Spleen (tissue), 11 donors: ENCODE measurements around the gene LAMTOR4. TPM values are rescaled to one million over a fixed set of nuclear protein-coding genes. Genes with fewer than 3 reads are reported as not detected.

Experiments used
- DNase-seq: peaks from one replicate; pipeline ENCODE4 v3.0.0-alpha.2; 2020
- H3K27ac ChIP-seq, 8 donors: fragments of 200-600 bp; sonication (generic) in 7 of 8; 1 replicate in 4 of 8; 2 replicates in 4 of 8; pipeline versions ENCODE4 v1.5.0 to v1.8.0; 2016 to 2021; ENCODE audit warnings: inconsistent platforms in 4 of 8, mild to moderate bottlenecking in 4 of 8, moderate library complexity in 1 of 8
- H3K27me3 ChIP-seq, 7 donors: fragments of 200-600 bp; sonication (generic) in 6 of 7; replicated peaks in 1 of 7; 1 replicate in 4 of 7; 2 replicates in 3 of 7; pipeline versions ENCODE4 v1.5.0 to v1.8.0; 2016 to 2021; ENCODE audit warnings: inconsistent platforms in 3 of 7, mild to moderate bottlenecking in 1 of 7
- H3K36me3 ChIP-seq, 6 donors: fragments of 200-600 bp; sonication (generic) in 5 of 6; 1 replicate in 4 of 6; 2 replicates in 2 of 6; pipeline versions ENCODE4 v1.5.0 to v1.8.0; 2016 to 2021; ENCODE audit warnings: inconsistent platforms in 2 of 6
- H3K4me1 ChIP-seq, 6 donors: fragments of 200-600 bp; sonication (generic) in 5 of 6; 1 replicate in 3 of 6; 2 replicates in 3 of 6; pipeline versions ENCODE4 v1.5.0 to v1.8.0; 2016 to 2021; ENCODE audit warnings: inconsistent platforms in 3 of 6
- H3K4me3 ChIP-seq, 8 donors: fragments of 200-600 bp; sonication (generic) in 7 of 8; 1 replicate in 4 of 8; 2 replicates in 4 of 8; pipeline versions ENCODE4 v1.5.0 to v1.8.0; 2016 to 2021; ENCODE audit warnings: inconsistent platforms in 4 of 8, mild to moderate bottlenecking in 4 of 8, moderate library complexity in 2 of 8
- H3K9me3 ChIP-seq, 8 donors: fragments of 200-600 bp; sonication (generic) in 7 of 8; 1 replicate in 4 of 8; 2 replicates in 4 of 8; pipeline versions ENCODE4 v1.5.0 to v1.8.0; 2016 to 2021; ENCODE audit warnings: inconsistent platforms in 4 of 8
- CTCF ChIP-seq, 11 experiments: fragments of 200-600 bp in 7 of 11; fragments of 450-650 bp in 4 of 11; sonication (generic) in 4 of 11; IDR thresholded peaks in 8 of 11; conservative IDR thresholded peaks in 3 of 11; 1 replicate in 7 of 11; 2 replicates in 4 of 11; pipeline versions ENCODE4 v1.4.0 to v1.8.0; 2016 to 2021; ENCODE audit warnings: antibody characterized with exemption in 11 of 11, inconsistent platforms in 4 of 11, mild to moderate bottlenecking in 1 of 11
- POLR2A ChIP-seq, 3 donors: fragments of 450-650 bp; IDR thresholded peaks; one replicate each; pipeline ENCODE4 v1.5.1; 2017; ENCODE audit warnings: antibody characterized with exemption in 3 of 3, mild to moderate bottlenecking in 1 of 3
- POLR2AphosphoS5 ChIP-seq, 3 donors: sonication (generic); formaldehyde crosslinking; IDR thresholded peaks; one replicate each; pipeline ENCODE4 v1.5.1; 2017; ENCODE audit warnings: antibody characterized with exemption in 3 of 3
- WGBS, 5 donors: extraction: QIAGEN DNeasy Blood & Tissue Kit in 3 of 5; methylation state at CpG; one replicate each; pipeline versions ENCODE4 v1.1.5 to v1.1.7; 2013 to 2018; 5-methylcytosine and 5-hydroxymethylcytosine counted together
- intact Hi-C: fragments of 100-400 bp; cut with DNase I; formaldehyde crosslinking; loops from one replicate; pipeline ENCODE4 v1.15.0; 2023; ENCODE audit warnings: low total_unique reads
- polyA plus RNA-seq, 3 donors: library from polyadenylated mRNA; stranded (reverse); fragments of 200-250 nt; gene quantifications; one replicate each; pipeline ENCODE4 v1.2.1, GENCODE V29; 2013
- total RNA-seq, 7 donors: library from RNA; depleted of rRNA in 3 of 7; stranded (reverse); fragments of >200 nt in 3 of 7; fragmentation: NEBNext Ultra II Directional in 4 of 7; extraction: Animal tissue kit (Norgen Biotek cat#: 25700) in 4 of 7; gene quantifications; one replicate each; pipeline versions ENCODE4 v1.1.0 to v1.2.1, GENCODE V29; 2016 to 2021
- donor health status: healthy with polysubstance abuse.
- donor health status: DM: no; HTN: no; CAD: no; lungs with moderate emphysema.
- donor health status: DM: no; HTN: no; CAD: no.
- donor health status: Bipolar disorder and iron deficiency.
- donor health status: healthy.
- donor health status: DM: no; HTN: no; CAD: no.
- donor health status: DM: yes; HTN: yes; CAD: no.

LAMTOR4 gene
- total and polyA plus RNA-seq, 10 donors = 152 to 709 (median 271) TPM

- intact Hi-C loops = no loop called here
- H3K27me3 ChIP-seq = no peaks in the 10 kb centered on the region
- no peak for DNase-seq
- no peaks in the 10 kb centered on the region for H3K9me3 ChIP-seq
- H3K4me1 ChIP-seq = peaks cover 28 to 90% (median 55%) of the 10 kb centered on the region in 6 donors
- H3K4me3 ChIP-seq = no peak overlapping the region
- H3K27ac ChIP-seq = peak overlapping the region in 3 of 8 donors; percentile 7 to 38 (median 8)
- TF ChIP-seq CTCF (IDR thresholded peaks at IDR 0.05 in 8 of 11, conservative IDR thresholded peaks at IDR 0.05 in 3 of 11) = no peak
- no peak for TF ChIP-seq POLR2A (IDR thresholded peaks at IDR 0.05)
- TF ChIP-seq POLR2AphosphoS5 (IDR thresholded peaks at IDR 0.05) = no peak
- H3K36me3 ChIP-seq = peaks cover 0 to 29% (median 0%) of the 10 kb centered on the region in 6 donors
- 77 to 90% (median 82%) methylated on average over 13 of the region's 13 CpGs for WGBS, 5 donors
Measured at GRCh38 chr7:100122067-100122466, 26.7 kb upstream of the LAMTOR4 start.

GRCh38 chr7:100122568-100122967 is 26.1 kb upstream of the LAMTOR4 start:
- Histone ChIP-seq H3K4me1 (peaks cover 28 to 90% (median 53%) of the 10 kb centered on the region in 6 donors), H3K27me3 (no peaks in the 10 kb centered on the region), H3K27ac (peak overlapping the region in 3 of 8 donors; percentile 7 to 38 (median 8)), H3K36me3 (peaks cover 0 to 29% (median 0%) of the 10 kb centered on the region in 6 donors), H3K9me3 (no peaks in the 10 kb centered on the region), H3K4me3 (no peak overlapping the region)
- WGBS, 5 donors = 87 to 95% (median 94%) methylated on average over 1 of the region's 1 CpG
- intact Hi-C loops = no loop called here
- TF ChIP-seq CTCF (IDR thresholded peaks at IDR 0.05 in 8 of 11, conservative IDR thresholded peaks at IDR 0.05 in 3 of 11) (no peak), POLR2A (IDR thresholded peaks at IDR 0.05) (no peak), POLR2AphosphoS5 (IDR thresholded peaks at IDR 0.05) (no peak)
- DNase-seq = no peak

- 56 to 71% (median 68%) methylated on average over 4 of the region's 4 CpGs for WGBS, 5 donors
- no peak for DNase-seq
- Histone ChIP-seq H3K27me3 (no peaks in the 10 kb centered on the region), H3K9me3 (no peaks in the 10 kb centered on the region), H3K27ac (peak overlapping the region in 4 of 8 donors; percentile 14 to 61 (median 40)), H3K4me1 (peaks cover 27 to 84% (median 54%) of the 10 kb centered on the region in 6 donors), H3K36me3 (peaks cover 0 to 29% (median 0%) of the 10 kb centered on the region in 6 donors), H3K4me3 (no peak overlapping the region)
- intact Hi-C loops = loop anchor here (5.0 kb wide), 1 partner anchor 42 kb away; the partner anchor contains the start of gene ZNF3
- no peak for TF ChIP-seq POLR2A (IDR thresholded peaks at IDR 0.05)
- no peak for TF ChIP-seq POLR2AphosphoS5 (IDR thresholded peaks at IDR 0.05)
- no peak for TF ChIP-seq CTCF (IDR thresholded peaks at IDR 0.05 in 8 of 11, conservative IDR thresholded peaks at IDR 0.05 in 3 of 11)
Measured at GRCh38 chr7:100124301-100125230, 24.2 kb upstream of the LAMTOR4 start.
